ENCODE measurements around the gene RABAC1. TPM values are rescaled to one million over a fixed set of nuclear protein-coding genes. Genes with fewer than 3 reads are reported as not detected.

Gene RABAC1
- total and polyA plus RNA-seq, 2 donors (not counting 3 experiments of a cell fraction or from before 2014, with no cell fraction given): 178 to 591 TPM

GRCh38 chr19:41936961-41937360 is 22.2 kb downstream of the RABAC1 start:
- Histone ChIP-seq H3K9me3 (replicated peaks; ENCODE audit: control insufficient read depth, insufficient read depth, low read length) (no peaks in the 10 kb centered on the region), H3K4me3 (replicated peaks in 1 of 3; ENCODE audit: insufficient read depth in 1 of 3, low read depth in 1 of 3, low read length in 3 of 3) (no peak overlapping the region), H3K27me3 (ENCODE audit: control insufficient read depth in 2 of 2, insufficient read depth in 2 of 2, low read length in 2 of 2) (peaks cover 44 to 47% of the 10 kb centered on the region in 2 experiments), H3K4me2 (ENCODE audit: insufficient read depth, low read length) (no peak overlapping the region), H3K9ac (replicated peaks; ENCODE audit: extremely low read depth, insufficient read depth, low read length) (no peak overlapping the region), H3K79me2 (ENCODE audit: control insufficient read depth, insufficient read depth, low read length) (no peaks in the 10 kb centered on the region), H3K9me1 (replicated peaks; ENCODE audit: control insufficient read depth, extremely low read depth, insufficient read depth, low read length) (no peaks in the 10 kb centered on the region), H3K27ac (ENCODE audit: insufficient read depth, low read depth, low read length) (no peak overlapping the region), H2AFZ (ENCODE audit: low read depth, low read length) (no peak overlapping the region), H4K20me1 (replicated peaks; ENCODE audit: control insufficient read depth, extremely low read depth, insufficient read depth, low read length) (no peaks in the 10 kb centered on the region), H3K36me3 (ENCODE audit: control insufficient read depth in 2 of 2, extremely low read depth in 1 of 2, insufficient read depth in 2 of 2, low read length in 2 of 2) (no peaks in the 10 kb centered on the region), H3K4me1 (ENCODE audit: control insufficient read depth, extremely low read depth, insufficient read depth, low read length) (peaks cover 2% of the 10 kb centered on the region)
- no peak for DNase-seq (ENCODE audit: low read depth, low spot score)
- TF ChIP-seq POLR2A (IDR thresholded peaks at IDR 0.05; ENCODE audit: low read depth, low read length) (no peak), GATA2 (IDR thresholded peaks at IDR 0.05; ENCODE audit: insufficient read depth, insufficient read length, low read depth, low read length) (no peak), MAX (IDR thresholded peaks at IDR 0.05; ENCODE audit: insufficient read depth, insufficient read length) (no peak), CTCF (IDR thresholded peaks at IDR 0.05; ENCODE audit: extremely low read depth in 1 of 2, insufficient read depth in 1 of 2, low read depth in 1 of 2, low read length in 2 of 2) (no peak), POLR2AphosphoS5 (IDR thresholded peaks at IDR 0.05; ENCODE audit: insufficient read depth, low read depth, low read length) (no peak), MYC (IDR thresholded peaks at IDR 0.05; ENCODE audit: low read depth, low read length) (no peak), FOS (IDR thresholded peaks at IDR 0.05; ENCODE audit: borderline replicate concordance, insufficient read depth, low read length) (no peak), EZH2 (IDR thresholded peaks at IDR 0.05; ENCODE audit: borderline replicate concordance, low read depth, low read length, severe bottlenecking) (no peak), JUN (IDR thresholded peaks at IDR 0.05; ENCODE audit: borderline replicate concordance, insufficient read depth, insufficient read length, low read depth) (no peak)
- dilution Hi-C loops (cut with MboI; ENCODE audit: extremely low pct_ligation_motif_present, low sequenced_read_pairs): no loop called here
- intact Hi-C loops (cut with micrococcal nuclease): no loop called here
- BruUV-seq (replicated peaks): no TSS peak
- ChIA-PET POLR2A (interaction anchor here (1.5 kb wide), 1 partner anchor 64 kb away, joined by 3 read pairs; no protein-coding TSS in a partner anchor), CTCF (interaction anchor here (1.0 to 1.6 kb wide), 8 partner anchors 9 to 144 kb away, joined by 3 to 5 read pairs (median 3); no protein-coding TSS in a partner anchor)
- no peak for FAIRE-seq

All from endothelial cell of umbilical vein (primary cell).